Right cardiac atrium (tissue), 5 donors: ENCODE measurements around the gene MCC. TPM values are rescaled to one million over a fixed set of nuclear protein-coding genes. Genes with fewer than 3 reads are reported as not detected.

Experiments used
- ATAC-seq, 2 donors: fragments of 200-7000 bp; cut with Tn5 transposase; one replicate each; pipeline versions ENCODE4 v1.8.0 to v1.9.1; 2020; ENCODE audit warnings: moderate library complexity in 2 of 2, mild to moderate bottlenecking in 1 of 2
- DNase-seq, 3 donors: peaks; one replicate each; pipeline ENCODE4 v3.0.0-alpha.2; 2020
- H3K27ac ChIP-seq: one replicate; pipeline ENCODE4 v1.5.1; 2013; ENCODE audit warnings: mild to moderate bottlenecking, low read length, control low read depth, moderate library complexity
- H3K27me3 ChIP-seq: one replicate; pipeline ENCODE4 v1.6.1; 2013; ENCODE audit not compliant: control insufficient read depth, insufficient read depth
- H3K4me1 ChIP-seq: one replicate; pipeline ENCODE4 v1.6.1; 2013; ENCODE audit warnings: low read length; ENCODE audit not compliant: control insufficient read depth, insufficient read depth
- H3K4me3 ChIP-seq: one replicate; pipeline ENCODE4 v1.5.1; 2013; ENCODE audit warnings: low read length, control low read depth
- H3K9me3 ChIP-seq: one replicate; pipeline ENCODE4 v1.6.1; 2013; ENCODE audit warnings: low read length; ENCODE audit not compliant: control insufficient read depth
- WGBS: extraction: QIAGEN DNeasy Blood & Tissue Kit; methylation state at CpG from one replicate; pipeline ENCODE4 v1.1.7; 2013; 5-methylcytosine and 5-hydroxymethylcytosine counted together
- intact Hi-C, 4 donors: fragments of 100-400 bp; cut with DNase I; formaldehyde crosslinking; loops; one replicate each; pipeline versions ENCODE4 v1.11.0 to v1.14.0; 2022 to 2023
- polyA plus RNA-seq: library from polyadenylated mRNA; stranded (reverse); fragments of 200-250 nt; gene quantifications from one replicate; pipeline ENCODE4 v1.2.3, GENCODE V29; 2013
- total RNA-seq, 4 donors: library from RNA; stranded (reverse); fragmentation: NEBNext Ultra II Directional; extraction: Animal tissue kit (Norgen Biotek cat#: 25700); gene quantifications; one replicate each; pipeline ENCODE4 v1.2.1, GENCODE V29; 2021
- donor health status: healthy with polysubstance abuse.
- donor health status: DM: no; HTN: yes; CAD: no.
- donor health status: DM: no; HTN: no; CAD: no.
- donor health status: DM: no; HTN: yes; CAD: no; lungs with severe emphysema.
- donor health status: DM: yes; HTN: yes; CAD: no.

Gene MCC
- total and polyA plus RNA-seq, 5 donors, result 6.9 to 33.6 (median 27.0) TPM

GRCh38 chr5:113214606-113215323, 273.5 kb downstream of the MCC start:
- ATAC-seq (no peak), DNase-seq (no peak)
- H3K27me3 ChIP-seq, result no peaks in the 10 kb centered on the region
- 91% methylated on average over 1 of the region's 1 CpG for WGBS
- no peak overlapping the region for H3K4me3 ChIP-seq
- intact Hi-C loops, result loop anchor here in 2 of 4 donors (5.0 to 10.0 kb wide), 2 partner anchors 78 to 80 kb away; no protein-coding TSS in a partner anchor
- no peak overlapping the region for H3K27ac ChIP-seq
- H3K4me1 ChIP-seq, result peaks cover 22% of the 10 kb centered on the region
- no peaks in the 10 kb centered on the region for H3K9me3 ChIP-seq

- DNase-seq (no peak), ATAC-seq (no peak)
- no peaks in the 10 kb centered on the region for H3K9me3 ChIP-seq
- no peak overlapping the region for H3K27ac ChIP-seq
- H3K4me1 ChIP-seq, result peaks cover 22% of the 10 kb centered on the region
- H3K27me3 ChIP-seq, result no peaks in the 10 kb centered on the region
- intact Hi-C loops, result loop anchor here in 1 of 4 donors (10.0 kb wide), 1 partner anchor 81 kb away; no protein-coding TSS in a partner anchor
- no peak overlapping the region for H3K4me3 ChIP-seq
- WGBS, result 70% methylated on average over 14 of the region's 14 CpGs
Measured at GRCh38 chr5:113213551-113214425, 274.5 kb downstream of the MCC start.

GRCh38 chr5:113212244-113212920, 275.9 kb downstream of the MCC start:
- DNase-seq, result peak; percentile 43 to 72 (median 67)
- Histone ChIP-seq H3K27ac (no peak overlapping the region), H3K4me1 (peaks cover 15% of the 10 kb centered on the region), H3K27me3 (no peaks in the 10 kb centered on the region), H3K4me3 (no peak overlapping the region), H3K9me3 (no peaks in the 10 kb centered on the region)
- ATAC-seq, result no peak
- WGBS, result 23% methylated on average over 5 of the region's 5 CpGs
- intact Hi-C loops, result loop anchor here in 1 of 4 donors (10.0 kb wide), 1 partner anchor 82 kb away; no protein-coding TSS in a partner anchor

- no peaks in the 10 kb centered on the region for H3K9me3 ChIP-seq
- DNase-seq (no peak), ATAC-seq (no peak)
- H3K4me3 ChIP-seq, result no peak overlapping the region
- H3K27me3 ChIP-seq, result no peaks in the 10 kb centered on the region
- intact Hi-C loops, result loop anchor here in 2 of 4 donors (10.0 kb wide), 2 partner anchors 85 to 215 kb away; no protein-coding TSS in a partner anchor
- 87% methylated on average over 4 of the region's 4 CpGs for whole genome bisulfite sequencing
- H3K4me1 ChIP-seq, result peaks cover 18% of the 10 kb centered on the region
- no peak overlapping the region for H3K27ac ChIP-seq
Measured at GRCh38 chr5:113209498-113209897, 278.8 kb downstream of the MCC start.

- Histone ChIP-seq H3K4me3 (no peak overlapping the region), H3K4me1 (peaks cover 13% of the 10 kb centered on the region), H3K9me3 (no peaks in the 10 kb centered on the region), H3K27ac (no peak overlapping the region), H3K27me3 (no peaks in the 10 kb centered on the region)
- 81% methylated on average over 3 of the region's 3 CpGs for WGBS
- DNase-seq (peak in 1 of 3 donors; percentile 50), ATAC-seq (peak in 1 of 2 donors; percentile 28)
- intact Hi-C loops, result loop anchor here in 2 of 4 donors (10.0 kb wide), 2 partner anchors 89 to 211 kb away; no protein-coding TSS in a partner anchor
Measured at GRCh38 chr5:113205807-113206206, 282.4 kb downstream of the MCC start.

- ATAC-seq, result no peak
- Histone ChIP-seq H3K9me3 (no peaks in the 10 kb centered on the region), H3K27me3 (no peaks in the 10 kb centered on the region), H3K4me3 (no peak overlapping the region), H3K27ac (no peak overlapping the region), H3K4me1 (peaks cover 13% of the 10 kb centered on the region)
- no peak for DNase-seq
- WGBS, result 40% methylated on average over 1 of the region's 1 CpG
- intact Hi-C loops, result loop anchor here in 2 of 4 donors (10.0 kb wide), 2 partner anchors 89 to 211 kb away; no protein-coding TSS in a partner anchor
Measured at GRCh38 chr5:113205323-113205722, 282.9 kb downstream of the MCC start.

GRCh38 chr5:113204525-113205161, 283.6 kb downstream of the MCC start:
- no peaks in the 10 kb centered on the region for H3K9me3 ChIP-seq
- H3K4me1 ChIP-seq, result peaks cover 13% of the 10 kb centered on the region
- no peaks in the 10 kb centered on the region for H3K27me3 ChIP-seq
- 58% methylated on average over 7 of the region's 7 CpGs for WGBS
- H3K4me3 ChIP-seq, result no peak overlapping the region
- DNase-seq (peak; percentile 63 to 77 (median 76)), ATAC-seq (peak; percentile 46 to 63)
- intact Hi-C loops, result loop anchor here in 3 of 4 donors (5.0 to 10.0 kb wide), 3 partner anchors 88 to 210 kb away; no protein-coding TSS in a partner anchor
- no peak overlapping the region for H3K27ac ChIP-seq

- DNase-seq (no peak), ATAC-seq (no peak)
- H3K27ac ChIP-seq, result peak overlapping the region; percentile 5
- intact Hi-C loops, result loop anchor here in 3 of 4 donors (5.0 to 10.0 kb wide), 3 partner anchors 88 to 209 kb away; no protein-coding TSS in a partner anchor
- peaks cover 16% of the 10 kb centered on the region for H3K4me1 ChIP-seq
- H3K9me3 ChIP-seq, result no peaks in the 10 kb centered on the region
- H3K4me3 ChIP-seq, result no peak overlapping the region
- no peaks in the 10 kb centered on the region for H3K27me3 ChIP-seq
- 77% methylated on average over 7 of the region's 7 CpGs for WGBS
Measured at GRCh38 chr5:113203916-113204315, 284.3 kb downstream of the MCC start.

- ATAC-seq (peak; percentile 93 to 97), DNase-seq (peak; percentile 89 to 95 (median 93))
- H3K27ac ChIP-seq, result peak overlapping the region; percentile 65
- no peaks in the 10 kb centered on the region for H3K27me3 ChIP-seq
- no peaks in the 10 kb centered on the region for H3K9me3 ChIP-seq
- intact Hi-C loops, result loop anchor here in 3 of 4 donors (5.0 to 10.0 kb wide), 3 partner anchors 89 to 208 kb away; no protein-coding TSS in a partner anchor
- peak overlapping the region; percentile 31 for H3K4me3 ChIP-seq
- 24% methylated on average over 27 of the region's 27 CpGs for WGBS
- H3K4me1 ChIP-seq, result peaks cover 18% of the 10 kb centered on the region
Measured at GRCh38 chr5:113202746-113203716, 285.2 kb downstream of the MCC start.
